ENCODE data around the gene C5orf15.

DNA sequence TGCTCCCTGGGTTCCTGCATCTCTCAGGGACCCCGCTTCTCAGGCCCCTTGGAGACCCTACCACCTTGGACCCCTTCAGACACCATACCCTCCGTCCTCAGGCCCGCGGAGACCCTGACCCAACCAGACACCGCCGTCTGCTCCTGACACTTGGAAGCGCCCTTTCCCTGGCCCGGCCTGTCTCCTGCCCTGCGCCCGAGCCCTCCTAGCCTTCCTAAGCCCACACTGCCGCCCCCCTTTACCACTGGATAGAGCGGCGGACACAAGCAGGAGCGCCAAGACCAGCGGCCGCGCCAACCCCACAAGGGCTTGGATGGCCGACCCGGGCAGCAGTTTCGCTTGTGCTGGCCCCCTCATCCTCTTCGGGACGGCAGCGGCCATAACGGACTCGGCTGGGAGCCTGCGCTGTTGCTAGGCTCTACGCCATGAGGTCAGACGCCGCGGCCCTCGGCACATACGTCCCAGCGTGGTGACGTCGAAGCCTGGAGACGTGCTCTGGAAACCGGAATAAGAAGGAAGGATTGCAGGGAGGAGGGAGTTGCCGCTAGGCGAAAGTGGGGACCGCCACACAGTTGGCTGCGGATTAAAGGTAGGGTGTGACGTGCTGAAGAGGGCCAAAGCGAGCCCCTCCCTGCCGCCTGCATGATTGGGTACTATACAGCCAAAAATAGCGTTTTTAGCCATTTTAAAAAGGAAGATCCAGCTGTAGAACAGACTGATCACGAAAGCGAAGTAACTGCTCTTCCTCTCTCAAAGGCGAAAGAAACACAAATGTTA, at the start of gene C5orf15:
- TF ChIP-seq POLR2A (IDR thresholded peaks at IDR 0.05; ENCODE audit: low read length) (peak; percentile 91), GATA1 (IDR thresholded peaks at IDR 0.05; ENCODE audit: low read depth, low read length) (no peak)
